ENCODE results near the gene MRGPRG. TPM values are rescaled to one million over a fixed set of nuclear protein-coding genes. Genes with fewer than 3 reads are reported as not detected.

MRGPRG gene
- total RNA-seq, 2 experiments from 2014 or later = not detected

GRCh38 chr11:3192511-3193372 is 25.9 kb downstream of the MRGPRG start:
- DNase-seq = no peak
- no peak overlapping the region for H3K27ac Mint-ChIP-seq
- H3K4me1 Mint-ChIP-seq (ENCODE audit: low read depth) = no peaks in the 10 kb centered on the region
- H3K36me3 Mint-ChIP-seq (ENCODE audit: low read depth) = no peaks in the 10 kb centered on the region
- CTCF ChIA-PET = no interaction called here
- H3K9me3 Mint-ChIP-seq = no peaks in the 10 kb centered on the region
- no peaks in the 10 kb centered on the region for H3K27me3 Mint-ChIP-seq (ENCODE audit: low read depth)
- intact Hi-C loops (cut with micrococcal nuclease) = no loop called here
- no peak overlapping the region for H3K4me3 Mint-ChIP-seq

GRCh38 chr11:3191586-3192324 is 26.9 kb downstream of the MRGPRG start:
- CTCF ChIA-PET = no interaction called here
- Mint-ChIP-seq H3K4me1 (ENCODE audit: low read depth) (no peaks in the 10 kb centered on the region), H3K36me3 (ENCODE audit: low read depth) (no peaks in the 10 kb centered on the region), H3K27me3 (ENCODE audit: low read depth) (no peaks in the 10 kb centered on the region), H3K9me3 (no peaks in the 10 kb centered on the region), H3K4me3 (no peak overlapping the region), H3K27ac (no peak overlapping the region)
- no peak for DNase-seq
- intact Hi-C loops (cut with micrococcal nuclease) = no loop called here

- Mint-ChIP-seq H3K4me3 (no peak overlapping the region), H3K36me3 (ENCODE audit: low read depth) (no peaks in the 10 kb centered on the region), H3K27me3 (ENCODE audit: low read depth) (no peaks in the 10 kb centered on the region), H3K9me3 (no peaks in the 10 kb centered on the region), H3K27ac (no peak overlapping the region), H3K4me1 (ENCODE audit: low read depth) (no peaks in the 10 kb centered on the region)
- intact Hi-C loops (cut with micrococcal nuclease) = no loop called here
- CTCF ChIA-PET = no interaction called here
- no peak for DNase-seq
These were observed 28.0 kb downstream of the MRGPRG start for GRCh38 chr11:3190600-3190999.

- Mint-ChIP-seq H3K27ac (no peak overlapping the region), H3K27me3 (ENCODE audit: low read depth) (no peaks in the 10 kb centered on the region), H3K4me1 (ENCODE audit: low read depth) (no peaks in the 10 kb centered on the region), H3K4me3 (no peak overlapping the region), H3K9me3 (no peaks in the 10 kb centered on the region), H3K36me3 (ENCODE audit: low read depth) (no peaks in the 10 kb centered on the region)
- CTCF ChIA-PET = no interaction called here
- intact Hi-C loops (cut with micrococcal nuclease) = no loop called here
- DNase-seq = no peak
These were observed 28.6 kb downstream of the MRGPRG start for GRCh38 chr11:3189886-3190583.

- CTCF ChIA-PET = no interaction called here
- H3K27me3 Mint-ChIP-seq (ENCODE audit: low read depth) = no peaks in the 10 kb centered on the region
- H3K9me3 Mint-ChIP-seq = no peaks in the 10 kb centered on the region
- H3K27ac Mint-ChIP-seq = no peak overlapping the region
- intact Hi-C loops (cut with micrococcal nuclease) = no loop called here
- DNase-seq = no peak
- no peaks in the 10 kb centered on the region for H3K4me1 Mint-ChIP-seq (ENCODE audit: low read depth)
- H3K36me3 Mint-ChIP-seq (ENCODE audit: low read depth) = no peaks in the 10 kb centered on the region
- H3K4me3 Mint-ChIP-seq = no peak overlapping the region
These were observed 29.3 kb downstream of the MRGPRG start for GRCh38 chr11:3189196-3189843.

GRCh38 chr11:3188496-3189195 is 30.0 kb downstream of the MRGPRG start:
- Mint-ChIP-seq H3K9me3 (no peaks in the 10 kb centered on the region), H3K4me3 (no peak overlapping the region), H3K4me1 (ENCODE audit: low read depth) (no peaks in the 10 kb centered on the region), H3K27me3 (ENCODE audit: low read depth) (no peaks in the 10 kb centered on the region), H3K36me3 (ENCODE audit: low read depth) (no peaks in the 10 kb centered on the region), H3K27ac (no peak overlapping the region)
- DNase-seq = no peak
- CTCF ChIA-PET = no interaction called here
- intact Hi-C loops (cut with micrococcal nuclease) = no loop called here

GRCh38 chr11:3186166-3186953 is 32.3 kb downstream of the MRGPRG start:
- intact Hi-C loops (cut with micrococcal nuclease) = no loop called here
- no peaks in the 10 kb centered on the region for H3K4me1 Mint-ChIP-seq (ENCODE audit: low read depth)
- CTCF ChIA-PET = no interaction called here
- DNase-seq = no peak
- no peaks in the 10 kb centered on the region for H3K36me3 Mint-ChIP-seq (ENCODE audit: low read depth)
- H3K9me3 Mint-ChIP-seq = no peaks in the 10 kb centered on the region
- no peak overlapping the region for H3K4me3 Mint-ChIP-seq
- no peak overlapping the region for H3K27ac Mint-ChIP-seq
- no peaks in the 10 kb centered on the region for H3K27me3 Mint-ChIP-seq (ENCODE audit: low read depth)

- CTCF ChIA-PET = interaction anchor here (0.6 kb wide), 1 partner anchor 39 kb away, joined by 3 read pairs; no protein-coding TSS in a partner anchor
- Mint-ChIP-seq H3K9me3 (no peaks in the 10 kb centered on the region), H3K4me3 (no peak overlapping the region), H3K4me1 (ENCODE audit: low read depth) (no peaks in the 10 kb centered on the region), H3K36me3 (ENCODE audit: low read depth) (no peaks in the 10 kb centered on the region), H3K27ac (no peak overlapping the region), H3K27me3 (ENCODE audit: low read depth) (no peaks in the 10 kb centered on the region)
- intact Hi-C loops (cut with micrococcal nuclease) = no loop called here
- DNase-seq = no peak
These were observed 33.8 kb downstream of the MRGPRG start for GRCh38 chr11:3184732-3185347.

GRCh38 chr11:3183523-3183922 is 35.1 kb downstream of the MRGPRG start:
- Mint-ChIP-seq H3K36me3 (ENCODE audit: low read depth) (no peaks in the 10 kb centered on the region), H3K27me3 (ENCODE audit: low read depth) (no peaks in the 10 kb centered on the region), H3K4me3 (no peak overlapping the region), H3K4me1 (ENCODE audit: low read depth) (no peaks in the 10 kb centered on the region), H3K27ac (no peak overlapping the region), H3K9me3 (no peaks in the 10 kb centered on the region)
- intact Hi-C loops (cut with micrococcal nuclease) = no loop called here
- CTCF ChIA-PET = no interaction called here
- DNase-seq = no peak

GRCh38 chr11:3182462-3182852 is 36.2 kb downstream of the MRGPRG start:
- Mint-ChIP-seq H3K27ac (no peak overlapping the region), H3K9me3 (no peaks in the 10 kb centered on the region), H3K27me3 (ENCODE audit: low read depth) (no peaks in the 10 kb centered on the region), H3K36me3 (ENCODE audit: low read depth) (no peaks in the 10 kb centered on the region), H3K4me1 (ENCODE audit: low read depth) (no peaks in the 10 kb centered on the region), H3K4me3 (no peak overlapping the region)
- CTCF ChIA-PET = no interaction called here
- no peak for DNase-seq
- intact Hi-C loops (cut with micrococcal nuclease) = no loop called here

GRCh38 chr11:3181725-3182461 is 36.7 kb downstream of the MRGPRG start:
- intact Hi-C loops (cut with micrococcal nuclease) = no loop called here
- CTCF ChIA-PET = no interaction called here
- no peaks in the 10 kb centered on the region for H3K9me3 Mint-ChIP-seq
- no peaks in the 10 kb centered on the region for H3K36me3 Mint-ChIP-seq (ENCODE audit: low read depth)
- DNase-seq = no peak
- H3K27me3 Mint-ChIP-seq (ENCODE audit: low read depth) = no peaks in the 10 kb centered on the region
- H3K4me1 Mint-ChIP-seq (ENCODE audit: low read depth) = no peaks in the 10 kb centered on the region
- no peak overlapping the region for H3K27ac Mint-ChIP-seq
- no peak overlapping the region for H3K4me3 Mint-ChIP-seq

Data from activated naive CD4-positive, alpha-beta T cell treated with anti-CD3 and anti-CD28 coated beads for 36 hours (primary cell).